T-helper 22 cell (primary cell): ENCODE data around the gene UAP1L1.
"Not testable (repeated sequence)": the region's sequence is repeated elsewhere in the genome, so short reads cannot be mapped to it uniquely, and the experiment has no call there.

Experiments
- DNase-seq: peaks from one replicate; pipeline ENCODE4 v3.0.0-alpha.2; 2020; ENCODE audit warnings: low read depth

UAP1L1 gene, protein sequence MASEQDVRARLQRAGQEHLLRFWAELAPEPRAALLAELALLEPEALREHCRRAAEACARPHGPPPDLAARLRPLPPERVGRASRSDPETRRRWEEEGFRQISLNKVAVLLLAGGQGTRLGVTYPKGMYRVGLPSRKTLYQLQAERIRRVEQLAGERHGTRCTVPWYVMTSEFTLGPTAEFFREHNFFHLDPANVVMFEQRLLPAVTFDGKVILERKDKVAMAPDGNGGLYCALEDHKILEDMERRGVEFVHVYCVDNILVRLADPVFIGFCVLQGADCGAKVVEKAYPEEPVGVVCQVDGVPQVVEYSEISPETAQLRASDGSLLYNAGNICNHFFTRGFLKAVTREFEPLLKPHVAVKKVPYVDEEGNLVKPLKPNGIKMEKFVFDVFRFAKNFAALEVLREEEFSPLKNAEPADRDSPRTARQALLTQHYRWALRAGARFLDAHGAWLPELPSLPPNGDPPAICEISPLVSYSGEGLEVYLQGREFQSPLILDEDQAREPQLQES

DNA sequence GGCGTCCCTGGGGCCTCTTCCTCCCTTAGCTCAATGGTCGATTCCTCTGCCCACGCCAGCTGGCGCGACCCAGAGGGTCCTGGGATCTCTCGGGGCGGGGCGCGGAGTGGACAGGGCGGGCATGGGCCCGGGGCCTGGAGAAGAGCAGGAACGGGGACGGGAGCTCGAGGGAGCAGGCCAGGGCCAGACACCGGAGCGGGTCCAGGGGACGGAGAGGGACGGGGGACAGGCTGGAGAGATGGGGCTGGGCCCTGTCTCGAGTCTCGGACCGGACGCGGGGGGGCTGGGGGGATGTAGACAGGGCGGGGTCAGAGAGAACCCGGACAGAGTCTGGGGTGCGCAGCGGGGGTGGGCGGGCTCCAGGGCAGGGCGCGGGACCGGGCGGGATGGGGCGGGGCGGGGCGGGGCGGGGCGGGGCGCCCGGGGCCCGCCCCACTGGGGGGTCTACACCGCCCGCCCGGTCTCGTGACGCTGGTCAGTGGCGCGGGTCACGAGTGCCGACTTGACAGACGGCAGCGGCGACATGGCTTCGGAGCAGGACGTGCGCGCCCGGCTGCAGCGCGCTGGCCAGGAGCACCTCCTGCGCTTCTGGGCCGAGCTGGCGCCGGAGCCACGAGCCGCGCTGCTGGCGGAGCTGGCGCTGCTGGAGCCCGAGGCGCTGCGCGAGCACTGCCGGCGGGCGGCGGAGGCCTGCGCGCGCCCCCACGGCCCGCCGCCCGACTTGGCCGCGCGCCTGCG is at the start of gene UAP1L1:
UAP1L1 (plus strand) TSS at position 508 of the 738 bp plus-strand sequence; CDS start at position 524, 16 bp downstream.
- peak; percentile 49 for DNase-seq

DNA sequence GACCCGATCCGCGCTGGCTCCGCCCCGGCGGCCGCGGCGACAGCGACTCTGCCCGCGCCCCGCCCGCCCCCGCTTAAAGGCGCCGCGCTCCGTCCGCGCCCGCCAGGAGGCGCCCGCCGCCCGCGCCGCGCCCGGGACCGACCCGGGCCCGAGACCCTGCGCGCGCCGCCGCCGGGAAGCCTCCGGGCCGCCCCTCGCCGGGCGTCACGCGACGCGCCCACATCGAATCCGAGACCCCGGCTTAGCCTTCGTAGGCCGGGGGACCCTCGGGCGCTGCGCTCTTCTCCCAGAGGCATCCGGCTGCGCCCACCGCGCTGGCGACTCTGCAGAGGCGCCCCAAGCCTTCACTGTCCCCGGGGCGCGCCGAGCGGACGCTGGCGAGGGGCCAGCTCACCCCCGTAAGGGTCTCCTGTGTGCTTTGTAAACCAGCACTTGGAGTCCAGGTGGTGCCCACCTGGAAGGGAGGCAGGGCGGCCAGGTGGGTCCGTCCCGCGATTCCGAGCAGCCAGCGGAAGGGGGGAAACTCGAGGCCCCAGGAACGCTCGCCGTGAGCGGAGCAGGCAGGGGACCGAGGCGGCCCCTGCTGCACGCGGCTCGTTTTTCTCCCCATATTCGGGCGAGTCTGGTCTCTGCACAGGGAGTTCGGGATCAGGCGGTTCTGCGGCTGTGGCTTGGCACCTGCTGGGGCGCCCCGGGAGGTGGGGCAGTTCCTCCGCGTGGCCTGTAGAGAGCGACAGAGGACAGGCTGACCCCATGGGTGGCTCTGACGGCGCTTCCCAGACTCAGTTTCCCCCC is 48.9 kb upstream of the UAP1L1 start:
- peak; percentile 58 for DNase-seq

DNA sequence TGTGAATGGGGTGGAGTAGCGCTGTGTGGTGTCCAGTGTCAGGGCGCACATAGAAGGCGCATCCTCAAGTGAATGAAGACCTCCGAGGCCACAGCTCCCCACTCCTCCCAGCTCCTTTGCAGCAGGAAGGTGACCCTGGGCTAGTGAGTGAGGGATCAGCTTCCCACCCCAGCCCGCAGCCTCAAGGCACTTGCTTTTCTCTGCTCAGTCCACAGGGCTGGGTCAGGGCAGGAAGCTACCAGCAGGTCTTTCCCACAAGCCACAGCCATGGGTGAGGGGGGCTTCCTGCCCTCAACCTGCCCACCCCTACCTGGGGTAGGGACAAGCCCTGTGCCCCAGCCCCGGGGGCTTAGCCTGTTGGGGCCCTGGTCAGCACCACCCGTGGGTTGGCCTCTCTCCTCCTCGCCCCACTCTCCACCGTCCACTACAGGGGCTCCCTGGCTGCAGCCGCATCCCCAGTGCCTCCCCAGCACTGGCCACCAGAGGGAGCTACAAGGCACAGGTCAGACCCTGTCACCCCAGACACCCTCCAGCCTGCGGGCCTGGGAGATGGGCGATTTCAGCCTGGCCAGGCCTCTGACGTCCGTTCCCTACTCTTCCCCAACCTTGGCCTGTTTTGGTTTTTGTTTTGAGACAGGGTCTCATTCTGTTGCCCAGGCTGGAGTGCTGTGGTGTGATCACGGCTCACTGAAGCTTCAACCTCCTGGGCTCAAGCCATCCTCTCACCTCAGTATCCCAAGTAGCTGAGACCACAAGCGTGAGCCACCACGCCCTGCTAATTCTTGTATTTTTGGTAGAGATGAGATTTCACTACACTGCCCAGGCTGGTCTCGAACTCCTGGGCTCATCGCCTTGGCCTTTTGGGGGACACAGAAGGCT is 48.0 kb upstream of the UAP1L1 start:
- no peak for DNase-seq

DNA sequence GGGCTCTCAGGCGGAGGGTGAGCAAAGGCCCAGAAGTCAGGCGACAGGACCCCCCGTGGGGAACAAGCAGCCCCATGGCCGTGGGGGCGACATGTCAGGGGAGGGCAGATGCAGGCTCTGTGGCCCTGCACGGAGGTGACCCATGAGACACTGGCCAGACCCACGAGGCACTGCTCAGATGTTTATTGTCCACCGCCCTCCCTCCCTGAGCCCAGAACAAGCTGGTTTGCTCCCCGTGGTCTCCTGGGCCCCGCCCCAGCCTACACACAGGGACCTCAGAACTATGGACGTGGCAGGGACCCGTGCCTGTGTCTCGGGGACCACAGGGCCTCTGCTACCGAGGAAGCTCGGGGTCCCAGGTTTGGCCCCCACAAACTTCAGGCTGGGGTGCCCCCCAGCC is 47.3 kb upstream of the UAP1L1 start:
- DNase-seq, result no peak

DNA sequence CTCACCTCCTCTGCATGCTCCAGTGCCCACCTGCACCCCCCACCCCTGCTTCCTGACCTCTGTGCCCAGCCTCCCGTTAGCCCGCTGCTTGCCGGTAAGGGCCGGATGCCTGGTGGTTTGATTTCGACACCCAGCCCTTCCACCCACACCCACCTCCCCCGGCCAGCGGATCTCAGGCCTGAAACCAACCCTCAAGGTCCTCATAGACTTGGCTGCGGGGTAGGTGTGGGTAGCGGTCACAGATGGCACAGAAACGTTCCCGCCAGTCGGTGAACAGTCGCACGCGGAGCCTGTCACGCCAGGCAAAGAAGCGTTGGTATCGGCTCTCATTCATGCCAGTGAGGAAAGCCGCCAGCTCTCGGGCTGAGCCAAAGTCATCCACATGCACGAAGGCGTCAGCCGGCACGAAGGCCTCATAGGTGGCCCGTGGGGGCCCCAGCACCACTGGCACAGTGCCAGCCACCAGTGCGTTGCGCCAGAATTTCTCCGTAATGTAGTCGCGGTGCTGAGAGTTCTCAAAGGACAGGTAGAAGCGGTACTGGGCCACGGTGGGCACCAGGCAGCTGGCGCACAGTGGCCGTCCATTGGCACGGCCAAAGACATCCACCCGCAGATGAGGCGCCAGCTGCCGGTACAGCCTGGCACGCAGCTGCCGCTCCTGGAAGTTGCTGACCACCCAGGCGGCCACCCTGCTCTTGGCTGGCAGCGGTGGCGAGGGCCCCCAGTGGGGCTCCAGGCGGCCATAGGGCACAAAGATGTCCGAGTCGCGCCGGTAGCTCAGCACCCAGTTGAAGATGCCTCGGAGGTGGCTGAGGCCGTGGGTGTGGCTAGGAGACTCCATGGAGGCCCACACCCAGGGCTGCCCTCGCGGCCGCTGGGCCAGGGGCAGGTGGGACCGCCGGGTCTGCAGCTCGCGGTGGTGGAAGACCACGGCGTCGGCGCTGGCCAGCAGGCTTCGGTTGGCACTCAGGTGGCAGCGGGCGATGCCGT is 46.5 kb upstream of the UAP1L1 start:
- DNase-seq, result no peak

DNA sequence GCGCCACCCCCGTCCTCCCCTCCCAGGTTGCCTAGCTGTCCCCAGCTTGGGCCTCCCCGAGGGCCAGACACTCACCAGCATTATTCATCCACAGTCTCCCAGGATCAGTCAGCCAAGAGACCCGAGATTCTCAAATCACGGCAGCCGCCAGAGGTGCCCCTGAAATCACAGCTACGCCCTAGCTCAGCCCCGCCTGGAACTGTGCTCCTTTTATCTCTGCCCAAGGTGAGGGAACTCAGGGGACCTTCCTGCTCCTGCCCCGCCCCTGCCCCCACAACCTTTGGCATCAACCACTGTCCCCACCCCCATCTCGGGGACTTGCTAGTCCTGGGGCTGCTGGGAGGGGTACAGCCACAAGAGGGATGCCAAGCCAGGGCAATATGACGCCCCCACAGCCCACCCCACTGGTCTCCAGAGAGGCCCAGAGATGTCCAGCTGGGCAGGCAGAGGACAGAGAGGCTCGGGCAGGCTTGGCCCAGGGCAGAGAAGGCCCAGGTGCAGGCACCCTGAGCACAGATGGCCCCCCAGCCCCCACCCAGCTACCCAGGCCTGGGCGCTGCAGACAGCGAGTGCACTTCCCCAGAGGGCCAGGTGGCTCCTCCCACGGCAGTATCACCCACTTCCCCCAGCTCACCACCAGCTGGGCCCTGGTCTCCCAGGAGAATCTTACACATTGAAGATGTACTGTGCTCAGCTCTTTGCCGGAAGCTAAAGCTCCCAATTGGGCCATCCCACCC is 45.2 kb upstream of the UAP1L1 start, which contains the start of gene FUT7:
FUT7 (minus strand) TSS at position 185 of the 737 bp plus-strand sequence; CDS start at position 88, 97 bp downstream.
- DNase-seq, result no peak

DNA sequence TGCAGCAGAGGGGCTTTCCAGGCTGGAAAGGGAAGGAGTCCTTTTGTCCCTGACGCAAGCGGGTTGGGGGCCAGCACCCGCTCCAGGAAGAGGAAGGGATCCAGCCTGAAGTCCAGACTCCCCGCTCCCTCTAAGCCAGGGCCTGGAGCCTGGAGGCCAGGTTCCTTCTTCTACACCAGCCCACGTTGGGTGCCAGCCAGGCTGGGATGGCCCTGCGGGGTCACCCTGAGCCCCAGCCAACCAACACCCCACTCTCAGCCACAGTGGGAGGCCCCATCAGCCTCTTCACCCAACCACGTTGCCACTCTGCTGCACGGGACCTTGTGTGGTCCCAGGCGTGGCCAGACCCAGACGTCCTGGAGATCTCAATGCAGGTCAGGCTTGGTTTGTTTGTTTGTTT is 44.5 kb upstream of the UAP1L1 start:
- DNase-seq, result no peak

DNA sequence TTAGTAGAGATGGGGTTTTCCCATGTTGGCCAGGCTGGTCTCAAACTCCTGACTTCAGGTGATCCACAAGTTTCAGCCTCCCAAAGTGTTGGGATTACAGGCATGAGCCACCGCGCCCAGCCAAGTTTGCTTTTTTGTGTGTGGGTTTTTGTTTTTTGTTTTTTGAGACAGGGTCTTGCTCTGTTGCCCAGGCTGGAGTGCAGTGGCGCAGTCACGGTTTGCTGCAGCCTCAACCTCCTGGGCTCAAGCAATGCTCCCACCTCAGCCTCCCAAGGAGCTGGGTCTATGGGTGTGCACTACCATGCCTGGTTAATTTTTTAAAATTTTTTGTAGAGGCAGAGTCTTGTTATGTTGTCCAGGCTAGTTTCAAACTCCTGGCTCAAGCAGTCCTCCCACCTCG is 43.8 kb upstream of the UAP1L1 start:
- not testable (repeated sequence) for DNase-seq

DNA sequence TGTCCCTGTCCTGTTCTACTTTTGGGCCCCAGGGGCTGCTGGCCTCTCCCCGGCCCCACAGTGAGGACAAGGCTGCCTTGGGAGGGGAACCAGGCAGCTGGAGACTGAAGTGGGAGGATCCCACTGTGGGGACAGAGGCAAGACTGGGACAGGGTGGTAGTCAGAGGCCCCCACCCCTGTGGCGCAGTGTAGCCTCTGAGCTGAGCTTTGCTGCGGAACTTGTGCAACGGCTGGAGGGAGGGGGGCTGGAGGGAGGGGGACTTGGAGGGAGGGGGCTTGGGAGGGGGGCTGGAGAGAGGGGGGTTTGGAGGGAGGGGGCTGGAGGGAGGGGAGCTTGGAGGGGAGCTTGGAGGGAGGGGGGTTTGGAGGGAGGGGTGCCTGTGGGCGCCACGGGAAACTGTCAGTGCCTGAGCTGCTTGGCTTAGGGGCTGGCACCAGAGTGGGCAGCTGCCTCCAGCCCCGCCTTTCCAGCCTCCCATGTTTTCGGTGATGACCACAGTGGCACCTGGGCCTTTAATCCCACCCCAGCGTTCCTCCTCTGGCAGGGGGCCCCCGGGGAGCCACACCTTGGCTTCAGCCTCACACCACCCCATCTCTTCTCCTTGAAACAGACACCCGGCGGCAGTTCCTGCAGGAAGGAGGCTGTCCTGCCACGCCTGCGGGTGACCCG is 43.1 kb upstream of the UAP1L1 start:
- DNase-seq, result no peak

DNA sequence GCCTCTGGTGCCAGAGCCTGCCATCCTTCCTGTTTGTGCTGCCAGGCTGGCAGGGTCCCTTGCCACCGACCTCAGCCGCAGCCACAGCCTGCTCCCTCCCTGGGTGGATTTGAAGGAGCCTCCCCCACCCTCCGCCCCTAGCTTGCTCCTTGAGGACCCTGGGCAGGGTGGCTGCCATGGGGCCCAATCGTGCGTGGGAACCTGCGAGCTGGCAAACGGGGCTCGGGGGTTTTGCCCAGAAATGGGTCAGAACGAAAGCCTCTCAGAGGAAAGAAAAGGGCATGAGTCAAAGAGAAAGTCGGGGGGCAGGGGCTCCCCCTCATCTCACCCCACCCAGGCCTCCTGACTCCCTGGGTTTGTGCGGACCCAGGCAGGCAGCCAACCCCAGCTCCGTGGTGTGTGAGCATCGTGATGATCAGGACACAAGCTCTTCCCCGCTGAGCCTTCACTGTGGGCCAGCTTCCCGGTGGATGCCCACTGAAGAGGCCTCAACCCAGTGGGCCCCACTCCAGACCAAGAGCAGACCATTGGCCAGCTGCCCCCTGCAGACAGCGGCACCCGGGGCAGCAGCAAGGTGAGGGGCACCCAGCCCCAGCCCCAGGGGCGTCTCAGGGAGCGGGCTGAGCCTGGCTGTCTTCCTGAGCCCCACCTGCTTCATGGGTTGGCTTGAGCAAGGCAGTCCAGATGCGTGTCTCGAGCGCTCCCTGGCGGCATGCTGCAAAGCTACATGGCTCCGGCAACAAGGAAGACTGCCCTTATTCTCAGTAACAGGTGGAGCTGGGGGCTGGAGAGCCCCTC is 42.4 kb upstream of the UAP1L1 start:
- peak; percentile 73 for DNase-seq

DNA sequence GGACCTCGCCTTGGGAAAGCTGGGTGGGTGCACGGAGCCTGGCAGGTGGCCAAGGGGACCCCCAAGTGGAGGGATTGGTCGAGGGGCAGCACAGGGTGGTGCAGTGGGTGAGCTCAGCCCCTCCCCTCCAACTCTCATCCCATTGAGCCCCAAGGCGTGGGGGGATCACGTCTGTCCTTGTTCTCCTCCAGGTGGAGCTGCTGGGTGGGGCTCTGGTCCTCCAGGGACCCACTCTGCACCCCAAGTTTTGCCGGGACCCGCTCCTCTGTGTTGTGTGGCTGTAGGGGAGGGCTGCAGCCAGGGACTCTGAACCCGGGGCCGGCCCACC is 41.8 kb upstream of the UAP1L1 start:
- DNase-seq, result no peak

DNA sequence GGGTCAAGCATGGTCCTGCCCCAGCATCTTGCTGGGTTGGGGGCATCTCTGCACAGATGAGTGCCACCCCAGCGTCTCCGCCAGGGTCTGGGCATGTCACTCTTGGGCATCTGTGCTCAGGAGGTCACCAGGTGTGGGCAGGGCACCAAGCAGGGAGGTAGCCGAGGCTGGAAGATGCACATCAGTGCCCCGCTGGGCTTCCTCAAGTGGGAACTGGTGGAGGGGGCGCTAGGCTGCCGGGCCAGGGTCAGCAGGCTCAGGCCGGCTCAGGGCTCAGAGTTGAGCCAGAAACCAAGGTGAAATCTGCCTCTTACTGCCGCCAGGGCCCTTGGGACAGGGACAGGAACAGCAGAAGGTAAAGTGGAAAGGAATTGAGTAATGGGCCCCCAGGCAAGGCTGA is 41.4 kb upstream of the UAP1L1 start:
- no peak for DNase-seq

DNA sequence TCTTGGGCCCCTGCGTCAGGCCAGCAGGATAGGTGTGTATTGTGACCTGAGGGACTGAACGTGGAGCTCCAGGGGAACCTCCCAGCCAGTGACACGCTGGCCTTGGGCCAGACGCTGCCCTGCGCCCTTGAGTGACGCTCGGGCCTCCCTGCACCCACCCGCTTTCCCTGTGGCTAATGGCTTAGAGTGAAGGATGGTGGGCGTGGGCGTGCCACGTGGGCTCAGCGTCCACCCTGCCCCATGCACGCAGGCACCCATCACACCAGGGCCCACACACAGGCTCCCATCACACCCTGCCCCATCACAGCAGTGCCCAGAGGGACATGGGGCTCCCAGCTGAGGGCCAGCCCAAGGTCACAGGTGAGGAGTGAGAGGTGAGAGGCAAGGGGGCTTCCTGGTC is 40.3 kb upstream of the UAP1L1 start:
- no peak for DNase-seq

DNA sequence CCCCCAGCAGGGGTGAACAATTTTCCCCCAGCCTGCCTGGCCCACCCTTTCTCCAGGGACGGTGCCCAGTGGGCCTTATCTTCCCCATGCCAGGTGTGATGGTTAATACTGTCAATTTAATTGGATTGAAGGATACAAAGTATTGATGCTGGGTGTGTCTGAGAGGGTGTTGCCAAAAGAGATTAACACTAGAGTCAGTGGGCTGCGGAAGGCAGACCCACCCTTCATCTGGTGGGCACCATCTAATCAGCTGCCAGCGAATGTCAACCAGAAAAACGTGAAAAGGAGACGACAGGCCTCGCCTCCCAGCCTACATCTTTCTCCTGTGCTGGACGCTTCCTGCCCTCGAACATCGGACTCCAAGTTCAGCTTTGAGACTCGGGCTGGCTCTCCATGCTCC is 39.8 kb upstream of the UAP1L1 start:
- no peak for DNase-seq

DNA sequence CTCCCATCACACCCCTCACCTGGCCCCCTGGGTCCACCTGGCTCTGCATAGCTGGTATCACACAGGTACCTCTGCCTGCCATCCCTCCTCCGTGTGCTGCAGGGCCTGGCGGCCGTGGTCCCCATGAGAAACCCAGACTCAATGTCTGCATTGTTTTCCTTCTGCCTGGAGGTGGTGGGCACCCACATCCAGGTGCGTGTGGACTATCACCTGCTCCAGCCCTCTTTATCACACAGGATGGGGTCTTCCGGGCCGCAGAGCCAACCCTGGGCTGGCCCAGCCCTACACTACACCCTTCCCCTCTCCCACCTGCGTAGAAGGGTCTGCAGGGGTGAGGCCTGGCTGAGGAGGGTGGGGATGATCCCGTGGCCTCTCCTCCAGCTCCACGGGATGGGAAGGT is 38.4 kb upstream of the UAP1L1 start:
- DNase-seq, result no peak

DNA sequence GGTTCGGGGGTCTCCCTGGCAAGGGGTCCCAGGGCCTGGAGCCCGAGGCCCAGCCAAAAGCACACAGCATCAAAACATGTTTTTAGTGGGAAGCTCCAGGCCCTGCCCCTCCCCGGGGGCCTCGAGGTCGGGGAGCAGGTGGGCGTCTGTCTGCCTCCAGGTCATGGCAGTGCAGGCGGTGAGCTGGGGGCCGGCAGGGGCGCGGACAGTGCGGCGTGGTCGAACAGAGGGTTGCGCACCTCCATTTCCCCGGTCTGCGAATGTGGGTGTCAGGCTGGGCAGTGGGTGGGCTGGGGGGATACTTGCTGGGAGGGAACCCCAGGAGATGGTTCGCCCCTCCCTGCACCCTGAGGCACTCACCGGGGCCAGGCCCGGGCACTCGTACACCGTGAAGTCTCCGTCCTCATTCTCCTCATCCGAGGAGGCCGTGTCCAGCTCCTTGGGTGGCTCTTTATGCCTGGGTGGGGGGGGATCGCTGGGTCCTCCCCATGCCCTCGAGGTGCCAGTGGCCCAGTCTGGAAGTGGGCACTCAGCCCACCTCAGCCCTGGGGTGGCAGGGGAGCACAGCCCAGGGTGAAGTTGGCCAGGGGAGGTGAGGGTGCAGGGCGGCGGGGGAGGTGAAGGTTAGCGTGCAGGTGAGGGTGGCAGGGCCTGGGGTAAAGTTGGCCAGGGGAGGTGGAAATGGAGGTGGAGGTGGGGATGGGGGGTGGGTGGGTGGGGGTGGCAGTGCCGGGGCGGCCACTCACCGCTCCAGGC is 37.5 kb upstream of the UAP1L1 start:
- no peak for DNase-seq

DNA sequence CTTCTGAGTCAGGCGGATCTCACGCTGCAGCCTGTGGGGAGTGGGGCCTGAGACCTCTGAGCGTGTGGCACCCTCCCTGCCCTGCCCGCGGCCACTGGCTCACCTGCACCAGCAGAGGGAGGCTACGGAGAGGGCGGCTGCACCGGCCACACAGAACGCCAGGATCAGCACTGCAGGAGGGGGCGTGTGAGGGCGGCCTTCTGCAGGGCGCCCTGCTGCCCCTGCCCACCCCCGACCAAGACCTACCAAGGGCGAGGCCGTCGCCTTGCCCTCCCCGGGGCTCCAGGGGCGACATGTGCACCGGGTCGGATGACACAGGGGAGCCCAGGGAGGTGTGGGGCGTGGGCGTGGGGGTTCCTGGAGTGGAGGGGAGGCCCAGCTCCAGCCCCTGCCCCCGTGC is 36.7 kb upstream of the UAP1L1 start:
- DNase-seq, result no peak
